ENCODE data around the gene ZFYVE21.

DNA sequence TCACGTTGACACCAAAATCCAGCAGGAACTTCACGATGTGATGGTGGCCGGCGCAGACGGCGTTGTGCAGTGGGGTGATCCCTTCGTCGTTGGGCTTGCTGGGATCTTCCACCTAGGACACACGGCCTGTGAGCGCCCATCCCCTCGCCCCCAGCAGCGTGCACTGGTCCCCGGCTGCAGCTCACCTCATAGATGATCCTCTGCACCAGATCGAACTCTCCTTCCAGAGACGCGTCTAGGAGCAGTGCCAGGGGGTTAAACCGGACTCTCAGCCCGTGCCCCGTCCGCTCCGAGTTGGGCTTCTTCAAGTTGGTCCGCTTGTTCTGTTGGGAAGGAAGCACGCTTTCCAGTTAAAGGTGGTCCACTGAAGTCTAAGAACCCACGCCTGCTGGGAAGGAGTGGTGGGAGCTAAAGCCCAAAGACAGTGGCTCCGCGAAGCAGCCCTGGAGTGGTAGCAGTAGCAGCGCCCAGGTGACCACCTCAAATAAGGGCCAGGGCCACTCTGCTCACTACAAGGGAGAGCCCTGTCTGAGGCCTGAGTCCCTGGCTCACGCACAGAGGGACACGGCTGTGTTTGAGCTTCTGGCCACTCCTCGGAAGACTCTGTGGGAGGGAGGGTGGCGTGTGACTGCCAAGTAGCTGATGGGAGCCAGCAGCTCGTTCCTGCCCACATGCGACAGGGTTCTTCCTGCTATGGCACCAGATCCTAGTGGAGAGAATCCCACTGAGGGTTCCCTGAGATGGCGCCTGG, 23.3 kb downstream of the ZFYVE21 start:
- TF ChIP-seq POLR2A (IDR thresholded peaks at IDR 0.05) (no peak), EP300 (IDR thresholded peaks at IDR 0.05) (no peak)

Measured in ovary (tissue), 1 donor.